ENCODE data around the gene ABR.

The ABR gene

DNA sequence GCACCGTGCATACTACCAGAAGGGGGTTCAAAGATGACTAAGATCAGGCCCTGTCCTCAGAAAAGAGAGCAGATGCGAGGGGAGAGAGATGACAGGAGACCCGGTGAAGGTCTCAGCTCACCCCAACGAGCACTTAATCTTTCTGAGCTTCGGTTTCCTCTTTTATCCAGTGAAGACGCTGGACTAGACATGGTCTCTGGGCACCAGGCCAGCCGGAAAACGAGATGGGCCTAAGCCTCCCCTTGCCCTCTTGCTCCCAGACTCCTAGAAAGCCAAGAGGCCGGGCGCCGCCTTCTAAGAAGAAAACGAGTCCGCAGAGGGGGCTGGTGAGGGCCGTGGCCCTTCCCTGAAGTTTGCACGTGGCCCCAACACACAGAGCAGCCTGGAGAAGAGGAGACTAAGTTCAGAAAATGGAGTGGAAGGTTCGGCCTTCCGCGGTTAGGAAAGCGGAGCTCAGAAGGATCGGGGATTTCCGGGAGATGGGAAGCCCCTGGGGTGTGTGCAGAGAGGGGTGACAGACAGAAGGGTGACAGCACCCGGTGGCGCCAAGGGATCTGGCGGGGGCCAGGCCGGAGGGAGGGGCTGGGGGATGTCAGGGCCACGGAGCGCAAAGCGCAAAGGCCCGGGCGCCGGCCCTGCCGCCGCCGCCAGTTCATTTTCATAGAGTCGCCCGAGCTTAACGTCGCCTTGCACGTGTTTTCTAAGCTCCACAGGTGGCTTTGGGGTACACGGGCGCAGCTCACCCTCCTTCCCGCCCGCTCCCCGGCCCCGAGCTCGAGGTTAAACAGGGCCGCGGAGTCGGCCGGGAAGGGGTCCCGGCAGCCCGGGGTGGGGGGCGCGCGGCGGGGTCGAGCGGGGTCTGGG, 48.4 kb upstream of the ABR start:
- H3K18ac ChIP-seq (ENCODE audit: low read depth in 1 of 2, low read length in 2 of 2): no peak overlapping the region
- no peak overlapping the region for H2BK120ac ChIP-seq (ENCODE audit: low read depth, low read length)
- H4K91ac ChIP-seq (ENCODE audit: low read length): no peak overlapping the region
- H3K27ac ChIP-seq (ENCODE audit: low read length, poor library complexity, severe bottlenecking): no peak overlapping the region
- H3K4ac ChIP-seq (ENCODE audit: low read depth in 1 of 2, low read length in 2 of 2): no peak overlapping the region
- no peak overlapping the region for H2BK12ac ChIP-seq (ENCODE audit: low read length in 2 of 2)
- H3K27me3 ChIP-seq (ENCODE audit: control insufficient read depth in 1 of 2, insufficient read depth in 1 of 2, low read length in 2 of 2): peaks cover 40 to 52% of the 10 kb centered on the region in 2 experiments
- H3K79me1 ChIP-seq (replicated peaks; ENCODE audit: low read length, poor library complexity, severe bottlenecking): no peaks in the 10 kb centered on the region
- no peak overlapping the region for H3K14ac ChIP-seq (ENCODE audit: low read length in 2 of 2)
- DNase-seq: no peak
- no peak overlapping the region for H2AK5ac ChIP-seq (ENCODE audit: low read length, severe bottlenecking)
- no peak overlapping the region for H2BK15ac ChIP-seq (ENCODE audit: low read depth, poor library complexity, severe bottlenecking)
- peaks cover 22% of the 10 kb centered on the region for H3K4me1 ChIP-seq (ENCODE audit: control insufficient read depth, insufficient read depth, low read depth, low read length)
- H2BK5ac ChIP-seq (ENCODE audit: low read depth, low read length, poor library complexity, severe bottlenecking): no peak overlapping the region
- H3K4me3 ChIP-seq (ENCODE audit: insufficient read depth in 1 of 2, low read depth in 1 of 2, low read length in 2 of 2): peak overlapping the region in 1 of 2 experiments; percentile 53
- H3K4me2 ChIP-seq (ENCODE audit: low read length, poor library complexity, severe bottlenecking): no peak overlapping the region
- WGBS: 27% methylated on average over 42 of the region's 58 CpGs
- peak overlapping the region; percentile 67 for H3K9ac ChIP-seq (ENCODE audit: low read length)
- H3K23ac ChIP-seq (ENCODE audit: low read length in 2 of 2): no peak overlapping the region
- H2AFZ ChIP-seq (ENCODE audit: low read depth, low read length): no peak overlapping the region
- H3K9me3 ChIP-seq (ENCODE audit: control insufficient read depth, low read length): no peaks in the 10 kb centered on the region
- no peak overlapping the region for H4K8ac ChIP-seq (ENCODE audit: low read length)
- no peaks in the 10 kb centered on the region for H3K36me3 ChIP-seq (ENCODE audit: control insufficient read depth in 1 of 2, insufficient read depth in 2 of 2, low read depth in 1 of 2, low read length in 2 of 2)

DNA sequence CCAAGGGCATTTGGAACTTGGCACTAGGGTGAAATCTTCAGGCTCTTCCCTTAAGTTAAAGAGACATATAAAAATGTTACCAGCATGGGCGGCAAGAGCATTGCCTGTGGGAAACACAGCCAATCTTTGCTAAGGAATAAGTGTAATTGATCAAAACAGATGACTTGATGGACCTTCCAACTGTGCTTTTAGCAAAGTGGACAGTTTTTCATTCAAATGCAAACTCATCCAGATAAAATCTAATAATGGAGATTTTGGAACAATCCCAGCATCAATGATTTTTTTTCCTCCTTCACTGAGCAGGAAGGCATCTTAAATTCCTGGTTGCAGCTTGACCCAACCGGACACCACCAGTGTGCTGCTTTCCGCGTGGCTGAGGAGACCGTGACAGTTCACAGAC, 47.6 kb upstream of the ABR start:
- Histone ChIP-seq H2BK120ac (ENCODE audit: low read depth, low read length) (no peak overlapping the region), H3K23ac (ENCODE audit: low read length in 2 of 2) (no peak overlapping the region), H3K14ac (ENCODE audit: low read length in 2 of 2) (no peak overlapping the region), H3K9me3 (ENCODE audit: control insufficient read depth, low read length) (no peaks in the 10 kb centered on the region), H3K36me3 (ENCODE audit: control insufficient read depth in 1 of 2, insufficient read depth in 2 of 2, low read depth in 1 of 2, low read length in 2 of 2) (no peaks in the 10 kb centered on the region), H2BK5ac (ENCODE audit: low read depth, low read length, poor library complexity, severe bottlenecking) (no peak overlapping the region), H3K9ac (ENCODE audit: low read length) (no peak overlapping the region), H2BK12ac (ENCODE audit: low read length in 2 of 2) (no peak overlapping the region), H4K8ac (ENCODE audit: low read length) (no peak overlapping the region), H3K4ac (ENCODE audit: low read depth in 1 of 2, low read length in 2 of 2) (no peak overlapping the region), H3K27me3 (ENCODE audit: control insufficient read depth in 1 of 2, insufficient read depth in 1 of 2, low read length in 2 of 2) (peaks cover 40 to 52% of the 10 kb centered on the region in 2 experiments), H3K4me3 (ENCODE audit: insufficient read depth in 1 of 2, low read depth in 1 of 2, low read length in 2 of 2) (no peak overlapping the region), H2AK5ac (ENCODE audit: low read length, severe bottlenecking) (no peak overlapping the region), H3K4me2 (ENCODE audit: low read length, poor library complexity, severe bottlenecking) (no peak overlapping the region), H3K27ac (ENCODE audit: low read length, poor library complexity, severe bottlenecking) (no peak overlapping the region), H3K18ac (ENCODE audit: low read depth in 1 of 2, low read length in 2 of 2) (no peak overlapping the region), H3K4me1 (ENCODE audit: control insufficient read depth, insufficient read depth, low read depth, low read length) (peaks cover 20% of the 10 kb centered on the region), H2AFZ (ENCODE audit: low read depth, low read length) (no peak overlapping the region), H4K91ac (ENCODE audit: low read length) (no peak overlapping the region), H3K79me1 (replicated peaks; ENCODE audit: low read length, poor library complexity, severe bottlenecking) (no peaks in the 10 kb centered on the region), H2BK15ac (ENCODE audit: low read depth, poor library complexity, severe bottlenecking) (no peak overlapping the region)
- 87% methylated on average over 4 of the region's 5 CpGs for WGBS
- no peak for DNase-seq

DNA sequence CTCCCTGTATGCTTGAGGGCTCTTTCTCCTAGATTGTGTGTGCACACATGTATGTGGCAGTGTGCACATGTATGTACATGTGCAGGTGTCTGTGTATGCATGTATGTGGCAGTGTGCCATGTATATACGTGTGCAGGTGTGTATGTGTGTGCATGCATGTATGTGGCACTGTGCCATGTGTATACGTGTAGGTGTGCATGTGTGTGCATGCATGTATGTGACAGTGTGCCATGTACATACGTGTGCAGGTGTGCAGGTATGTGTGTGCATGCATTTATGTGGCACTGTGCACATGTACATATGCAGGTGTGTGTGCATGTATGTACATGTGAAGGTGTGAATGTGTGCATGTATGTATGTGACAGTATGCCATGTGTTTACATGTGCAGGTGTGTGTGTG, 46.5 kb upstream of the ABR start:
- H3K18ac ChIP-seq (ENCODE audit: low read depth in 1 of 2, low read length in 2 of 2): no peak overlapping the region
- no peak overlapping the region for H3K27ac ChIP-seq (ENCODE audit: low read length, poor library complexity, severe bottlenecking)
- no peak overlapping the region for H3K4me2 ChIP-seq (ENCODE audit: low read length, poor library complexity, severe bottlenecking)
- peaks cover 41 to 52% of the 10 kb centered on the region in 2 experiments for H3K27me3 ChIP-seq (ENCODE audit: control insufficient read depth in 1 of 2, insufficient read depth in 1 of 2, low read length in 2 of 2)
- H3K9me3 ChIP-seq (ENCODE audit: control insufficient read depth, low read length): peaks cover 1% of the 10 kb centered on the region
- no peaks in the 10 kb centered on the region for H3K36me3 ChIP-seq (ENCODE audit: control insufficient read depth in 1 of 2, insufficient read depth in 2 of 2, low read depth in 1 of 2, low read length in 2 of 2)
- H2AK5ac ChIP-seq (ENCODE audit: low read length, severe bottlenecking): no peak overlapping the region
- 61% methylated on average over 3 of the region's 3 CpGs for WGBS
- no peak overlapping the region for H3K4ac ChIP-seq (ENCODE audit: low read depth in 1 of 2, low read length in 2 of 2)
- no peak overlapping the region for H2BK15ac ChIP-seq (ENCODE audit: low read depth, poor library complexity, severe bottlenecking)
- peak overlapping the region; percentile 16 for H4K91ac ChIP-seq (ENCODE audit: low read length)
- H2AFZ ChIP-seq (ENCODE audit: low read depth, low read length): no peak overlapping the region
- H3K4me1 ChIP-seq (ENCODE audit: control insufficient read depth, insufficient read depth, low read depth, low read length): peaks cover 18% of the 10 kb centered on the region
- no peak overlapping the region for H2BK12ac ChIP-seq (ENCODE audit: low read length in 2 of 2)
- no peak overlapping the region for H3K4me3 ChIP-seq (ENCODE audit: insufficient read depth in 1 of 2, low read depth in 1 of 2, low read length in 2 of 2)
- no peak overlapping the region for H4K8ac ChIP-seq (ENCODE audit: low read length)
- no peak overlapping the region for H3K9ac ChIP-seq (ENCODE audit: low read length)
- DNase-seq: no peak
- no peak overlapping the region for H2BK5ac ChIP-seq (ENCODE audit: low read depth, low read length, poor library complexity, severe bottlenecking)
- no peak overlapping the region for H3K23ac ChIP-seq (ENCODE audit: low read length in 2 of 2)
- H3K14ac ChIP-seq (ENCODE audit: low read length in 2 of 2): no peak overlapping the region
- no peak overlapping the region for H2BK120ac ChIP-seq (ENCODE audit: low read depth, low read length)
- no peaks in the 10 kb centered on the region for H3K79me1 ChIP-seq (replicated peaks; ENCODE audit: low read length, poor library complexity, severe bottlenecking)

DNA sequence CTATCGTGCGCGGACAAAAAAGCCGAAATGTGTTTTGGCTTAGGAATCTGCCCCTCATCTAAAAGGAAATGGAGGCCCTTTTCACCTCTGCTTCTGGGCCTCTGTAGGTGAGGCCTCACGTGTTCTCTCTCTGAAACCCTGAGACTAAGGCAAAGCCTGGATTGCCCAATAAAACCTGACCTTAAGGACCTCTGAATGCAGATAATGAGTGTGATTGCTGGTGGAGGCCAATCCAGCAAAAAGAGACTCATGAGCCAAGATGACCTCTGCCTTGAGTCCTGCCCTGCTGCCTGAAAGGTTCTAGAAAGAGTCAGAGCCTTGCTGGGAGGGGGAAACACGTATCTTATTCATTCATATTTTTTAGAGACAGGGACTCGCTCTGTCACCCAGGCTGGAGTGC, 44.5 kb upstream of the ABR start:
- no peaks in the 10 kb centered on the region for H3K36me3 ChIP-seq (ENCODE audit: control insufficient read depth in 1 of 2, insufficient read depth in 2 of 2, low read depth in 1 of 2, low read length in 2 of 2)

More for the DNA sequence above, 44.5 kb upstream of the ABR start:
- H2BK12ac ChIP-seq (ENCODE audit: low read length in 2 of 2): no peak overlapping the region
- H2AFZ ChIP-seq (ENCODE audit: low read depth, low read length): no peak overlapping the region
- H3K27ac ChIP-seq (ENCODE audit: low read length, poor library complexity, severe bottlenecking): no peak overlapping the region
- peaks cover 7% of the 10 kb centered on the region for H3K9me3 ChIP-seq (ENCODE audit: control insufficient read depth, low read length)
- H2AK5ac ChIP-seq (ENCODE audit: low read length, severe bottlenecking): no peak overlapping the region
- H3K14ac ChIP-seq (ENCODE audit: low read length in 2 of 2): no peak overlapping the region
- H3K4ac ChIP-seq (ENCODE audit: low read depth in 1 of 2, low read length in 2 of 2): no peak overlapping the region
- 74% methylated on average over 7 of the region's 7 CpGs for WGBS
- no peak overlapping the region for H3K4me3 ChIP-seq (ENCODE audit: insufficient read depth in 1 of 2, low read depth in 1 of 2, low read length in 2 of 2)
- no peak overlapping the region for H3K18ac ChIP-seq (ENCODE audit: low read depth in 1 of 2, low read length in 2 of 2)
- no peak overlapping the region for H2BK5ac ChIP-seq (ENCODE audit: low read depth, low read length, poor library complexity, severe bottlenecking)
- no peaks in the 10 kb centered on the region for H3K79me1 ChIP-seq (replicated peaks; ENCODE audit: low read length, poor library complexity, severe bottlenecking)
- H4K8ac ChIP-seq (ENCODE audit: low read length): no peak overlapping the region
- no peak overlapping the region for H3K23ac ChIP-seq (ENCODE audit: low read length in 2 of 2)
- no peak overlapping the region for H3K4me2 ChIP-seq (ENCODE audit: low read length, poor library complexity, severe bottlenecking)
- no peak overlapping the region for H3K9ac ChIP-seq (ENCODE audit: low read length)
- H3K27me3 ChIP-seq (ENCODE audit: control insufficient read depth in 1 of 2, insufficient read depth in 1 of 2, low read length in 2 of 2): peaks cover 41 to 43% of the 10 kb centered on the region in 2 experiments
- H4K91ac ChIP-seq (ENCODE audit: low read length): no peak overlapping the region
- H3K4me1 ChIP-seq (ENCODE audit: control insufficient read depth, insufficient read depth, low read depth, low read length): peaks cover 12% of the 10 kb centered on the region
- no peak overlapping the region for H2BK120ac ChIP-seq (ENCODE audit: low read depth, low read length)
- no peak overlapping the region for H2BK15ac ChIP-seq (ENCODE audit: low read depth, poor library complexity, severe bottlenecking)
- DNase-seq: no peak
